AG04449 (cell line): ENCODE measurements around the gene ETS1.

Experiments used
- CTCF ChIA-PET: fragments of 350-600 bp; formaldehyde crosslinking; extraction: SDS; loops from one replicate; lab custom pipeline; 2021; ENCODE audit warnings: antibody characterized with exemption; lab: Yijun Ruan, JAX
- POLR2A ChIA-PET: fragments of 400-600, 350-600 bp; formaldehyde crosslinking; extraction: SDS; loops from one replicate; lab custom pipeline; 2020; ENCODE audit warnings: antibody characterized with exemption, inconsistent platforms; lab: Yijun Ruan, JAX
- DNase-seq: peaks from one replicate; pipeline ENCODE4 v3.0.0-alpha.2; 2010; ENCODE audit warnings: low read depth, low spot score
- H3K4me3 ChIP-seq: 2 replicates; pipeline ENCODE4 v1.5.1; 2011; ENCODE audit warnings: low read depth, mild to moderate bottlenecking, control low read depth, low read length
- TF ChIP-seq, protein P1 (sequence below): IDR thresholded peaks from one replicate; pipeline ENCODE4 v1.5.1; 2011; ENCODE audit warnings: mild to moderate bottlenecking, moderate library complexity, low read length, control low read depth, inconsistent platforms; ENCODE audit not compliant: insufficient read depth; ENCODE audit errors: missing control alignments

ETS1 gene

DNA sequence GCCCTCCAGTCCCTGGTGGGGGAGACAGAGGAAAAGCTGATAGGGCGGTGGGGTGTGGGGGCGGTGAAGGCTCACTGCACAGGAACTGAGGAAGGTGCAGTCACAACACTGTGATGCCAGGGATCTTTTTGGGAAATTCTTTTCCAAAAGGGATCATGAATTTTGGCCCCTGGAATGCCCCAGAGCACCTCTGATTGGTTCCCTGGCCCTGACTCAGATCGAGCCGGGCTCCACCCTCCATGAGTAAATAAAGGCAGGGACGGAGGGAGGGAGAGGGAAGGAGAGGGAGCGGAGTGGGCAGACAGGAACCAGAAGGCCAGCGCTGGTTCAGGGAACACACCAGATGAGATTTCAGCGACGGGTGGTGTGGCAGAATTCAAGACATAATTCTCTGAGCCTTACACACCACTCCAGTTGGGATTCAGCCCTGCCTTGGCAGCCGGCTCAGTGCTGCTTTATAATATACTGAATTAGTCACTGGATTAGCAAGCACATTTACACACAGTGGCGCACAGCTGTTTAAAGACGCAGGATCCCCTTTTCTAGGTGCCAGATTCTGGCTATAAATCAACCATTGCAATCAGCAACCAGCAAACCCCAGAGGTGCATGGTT, 80.3 kb downstream of the ETS1 start:
- TF ChIP-seq, protein P1, sequence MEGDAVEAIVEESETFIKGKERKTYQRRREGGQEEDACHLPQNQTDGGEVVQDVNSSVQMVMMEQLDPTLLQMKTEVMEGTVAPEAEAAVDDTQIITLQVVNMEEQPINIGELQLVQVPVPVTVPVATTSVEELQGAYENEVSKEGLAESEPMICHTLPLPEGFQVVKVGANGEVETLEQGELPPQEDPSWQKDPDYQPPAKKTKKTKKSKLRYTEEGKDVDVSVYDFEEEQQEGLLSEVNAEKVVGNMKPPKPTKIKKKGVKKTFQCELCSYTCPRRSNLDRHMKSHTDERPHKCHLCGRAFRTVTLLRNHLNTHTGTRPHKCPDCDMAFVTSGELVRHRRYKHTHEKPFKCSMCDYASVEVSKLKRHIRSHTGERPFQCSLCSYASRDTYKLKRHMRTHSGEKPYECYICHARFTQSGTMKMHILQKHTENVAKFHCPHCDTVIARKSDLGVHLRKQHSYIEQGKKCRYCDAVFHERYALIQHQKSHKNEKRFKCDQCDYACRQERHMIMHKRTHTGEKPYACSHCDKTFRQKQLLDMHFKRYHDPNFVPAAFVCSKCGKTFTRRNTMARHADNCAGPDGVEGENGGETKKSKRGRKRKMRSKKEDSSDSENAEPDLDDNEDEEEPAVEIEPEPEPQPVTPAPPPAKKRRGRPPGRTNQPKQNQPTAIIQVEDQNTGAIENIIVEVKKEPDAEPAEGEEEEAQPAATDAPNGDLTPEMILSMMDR = no peak
- H3K4me3 ChIP-seq = peak overlapping the region; percentile 43
- CTCF ChIA-PET = interaction anchor here (0.8 to 5.1 kb wide), 4 partner anchors 9 to 199 kb away, joined by 3 to 39 read pairs (median 3); no protein-coding TSS in a partner anchor
- POLR2A ChIA-PET = no interaction called here
- peak; percentile 84 for DNase-seq

DNA sequence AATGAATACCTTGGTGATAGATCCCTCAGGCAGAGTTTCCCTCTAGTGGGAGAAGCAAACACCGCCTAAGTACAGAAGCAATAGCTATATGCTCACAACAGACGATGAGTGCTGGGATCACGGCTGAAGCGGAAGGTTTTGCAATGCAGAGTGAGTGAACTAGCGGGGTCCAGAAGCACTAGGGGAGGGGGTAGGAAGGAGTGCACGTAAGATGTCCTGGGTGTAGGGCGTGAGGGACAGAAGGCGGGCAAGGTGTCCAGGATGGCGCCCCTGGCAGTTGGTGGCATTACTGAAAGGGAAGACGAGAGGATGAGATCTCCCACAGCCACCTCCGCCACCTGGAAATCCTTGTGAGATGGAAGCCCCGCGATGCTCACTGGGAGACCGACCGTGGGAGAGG, 81.0 kb downstream of the ETS1 start:
- H3K4me3 ChIP-seq = no peak overlapping the region; the same call in 1 of the 2 replicates
- CTCF ChIA-PET = interaction anchor here (1.1 to 5.1 kb wide), 5 partner anchors 12 to 325 kb away, joined by 4 to 39 read pairs (median 5); no protein-coding TSS in a partner anchor
- POLR2A ChIA-PET = interaction anchor here (0.6 to 1.1 kb wide), 2 partner anchors 14 to 349 kb away, joined by 3 to 5 read pairs; no protein-coding TSS in a partner anchor
- DNase-seq = no peak
- TF ChIP-seq, protein P1 = no peak

DNA sequence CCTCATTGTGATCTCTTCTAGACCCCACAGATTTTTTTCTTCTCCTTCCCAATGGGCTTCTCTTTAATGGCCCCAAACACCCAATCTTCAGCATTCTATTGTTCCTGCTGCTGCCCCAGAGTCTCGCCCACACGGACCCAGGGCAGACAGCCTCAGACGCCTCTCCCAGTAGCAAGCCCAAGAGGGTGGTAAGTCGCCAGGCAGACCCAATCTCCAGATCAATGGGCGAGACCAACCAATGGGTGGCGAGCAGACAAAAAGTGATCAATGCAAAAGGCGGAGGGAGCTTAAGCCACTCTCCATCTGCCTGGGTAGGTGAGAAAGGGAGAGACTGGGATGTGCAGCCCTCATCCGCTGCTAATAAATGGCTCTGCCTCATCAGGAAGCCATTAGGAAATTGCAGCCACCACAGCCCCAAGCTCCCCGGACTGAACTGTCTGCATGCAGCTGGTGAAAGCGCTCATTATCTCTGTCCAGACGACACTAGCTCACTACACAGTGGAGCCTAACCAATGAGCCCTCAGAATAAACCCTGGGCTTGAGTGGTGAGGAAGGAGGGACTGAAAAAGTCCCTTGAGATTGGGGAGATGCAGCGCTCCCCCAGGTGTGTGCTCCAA, 81.8 kb downstream of the ETS1 start:
- no peak overlapping the region for H3K4me3 ChIP-seq
- POLR2A ChIA-PET = interaction anchor here (0.6 to 1.1 kb wide), 3 partner anchors 15 to 350 kb away, joined by 3 to 5 read pairs (median 3); no protein-coding TSS in a partner anchor
- CTCF ChIA-PET = interaction anchor here (0.7 to 5.1 kb wide), 8 partner anchors 13 to 326 kb away, joined by 3 to 39 read pairs (median 4); no protein-coding TSS in a partner anchor
- DNase-seq = no peak
- TF ChIP-seq, protein P1 = no peak

DNA sequence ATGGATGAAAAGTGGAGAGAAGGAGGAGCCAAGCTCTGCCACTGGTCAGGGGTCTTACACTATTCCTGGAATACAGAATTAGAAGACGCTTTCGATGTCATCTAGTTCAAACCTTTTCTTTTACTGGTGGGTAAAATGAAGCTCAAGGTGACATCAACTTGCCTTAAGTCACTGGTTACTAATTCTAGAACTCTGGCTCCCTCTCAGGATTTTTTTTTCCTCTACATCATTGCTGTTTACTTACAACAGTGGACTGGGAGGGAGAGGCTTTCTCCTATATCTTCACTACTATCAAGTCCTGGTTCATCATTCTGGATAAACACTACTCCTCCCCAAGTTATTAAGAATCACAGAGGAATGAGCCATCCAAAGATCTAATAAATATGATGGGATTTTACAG, 82.9 kb downstream of the ETS1 start:
- POLR2A ChIA-PET = no interaction called here

DNA sequence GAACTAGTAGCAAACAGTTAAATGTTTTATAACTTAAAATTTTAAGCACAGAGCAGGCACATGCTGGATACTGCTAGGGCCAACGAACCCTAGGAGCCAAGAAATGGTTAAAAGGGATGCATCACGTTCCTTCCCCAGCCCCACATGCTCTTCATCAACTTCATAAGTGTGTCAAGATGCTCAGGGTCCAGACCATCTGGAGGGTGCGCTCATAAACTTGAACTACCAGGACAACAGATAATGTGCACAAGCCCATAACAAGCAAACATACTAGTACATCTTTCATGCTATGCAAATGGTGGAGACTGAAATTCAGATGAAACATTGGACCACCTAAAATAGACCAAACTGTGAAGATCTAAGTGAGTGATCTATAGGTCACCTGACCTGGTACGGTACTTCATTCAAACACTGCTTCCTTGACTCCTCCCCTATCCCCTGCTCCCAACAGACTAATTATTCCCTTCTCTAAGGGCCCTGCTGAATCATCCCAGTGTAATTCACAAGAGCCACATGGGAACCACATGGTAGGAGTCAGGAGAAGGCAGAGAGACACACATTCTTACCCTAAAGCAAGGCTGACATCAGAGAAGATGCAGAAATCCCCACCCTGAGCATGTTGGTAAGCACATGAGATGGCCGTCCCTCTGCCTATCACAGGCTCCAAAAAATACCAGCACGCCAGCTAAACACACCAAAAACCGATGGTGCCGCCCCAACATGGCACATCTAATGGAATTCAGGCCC, 83.9 kb downstream of the ETS1 start:
- TF ChIP-seq, protein P1 = no peak
- POLR2A ChIA-PET = interaction anchor here (1.0 kb wide), 1 partner anchor 10 kb away, joined by 3 read pairs; no protein-coding TSS in a partner anchor
- peak; percentile 95 for DNase-seq
- no peak overlapping the region for H3K4me3 ChIP-seq
- CTCF ChIA-PET = interaction anchor here (0.8 to 5.1 kb wide), 4 partner anchors 15 to 127 kb away, joined by 3 to 39 read pairs (median 4); no protein-coding TSS in a partner anchor

More for the DNA sequence above, 82.9 kb downstream of the ETS1 start:
- TF ChIP-seq, protein P1 = no peak
- DNase-seq = no peak
- CTCF ChIA-PET = interaction anchor here (0.8 to 5.1 kb wide), 7 partner anchors 14 to 327 kb away, joined by 3 to 39 read pairs (median 4); no protein-coding TSS in a partner anchor
- no peak overlapping the region for H3K4me3 ChIP-seq
